Esophagus muscularis mucosa (tissue), 4 donors: Measurements from ENCODE around the gene CRYZL1.

ENCODE experiments used
- CTCF ChIP-seq, 3 experiments: fragments of 200-600 bp in 2 of 3; fragments of 450-650 bp in 1 of 3; sonication (generic) in 2 of 3; IDR thresholded peaks; one replicate each; pipeline ENCODE4 v1.5.1; 2017 to 2019; ENCODE audit warnings: antibody characterized with exemption in 3 of 3, mild to moderate bottlenecking in 2 of 3, moderate library complexity in 1 of 3
- EP300 ChIP-seq: sonication (generic); formaldehyde crosslinking; IDR thresholded peaks from one replicate; pipeline ENCODE4 v1.6.1; 2017; ENCODE audit warnings: antibody characterized with exemption
- POLR2A ChIP-seq: fragments of 450-650 bp; IDR thresholded peaks from one replicate; pipeline ENCODE4 v1.6.1; 2017; ENCODE audit warnings: antibody characterized with exemption, moderate library complexity, mild to moderate bottlenecking, low read depth

DNA sequence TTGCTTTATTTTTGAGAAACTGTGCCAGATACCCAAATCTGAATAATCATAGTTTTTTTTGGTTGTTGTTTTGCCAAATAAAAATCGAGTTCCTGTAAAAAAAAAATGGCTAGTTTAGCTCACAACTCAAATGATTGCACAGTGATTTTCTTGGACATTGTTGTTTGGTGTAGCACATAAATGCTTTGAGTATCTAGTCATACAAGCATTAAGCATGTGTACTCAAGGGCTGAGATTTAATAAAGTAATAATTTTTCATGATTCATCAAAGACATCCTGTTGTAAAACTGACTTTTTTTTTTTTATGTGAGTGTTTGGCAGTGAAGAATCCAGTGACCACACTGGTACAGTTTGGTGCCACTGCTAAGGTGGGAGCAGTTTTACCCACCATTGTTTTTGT is 19.6 kb upstream of the CRYZL1 start:
- no peak for TF ChIP-seq EP300
- TF ChIP-seq POLR2A: no peak
- no peak for TF ChIP-seq CTCF (IDR thresholded peaks at IDR 0.05)
